Liver (tissue), 9 donors: ENCODE measurements around the gene BPGM. TPM values are rescaled to one million over a fixed set of nuclear protein-coding genes. Genes with fewer than 3 reads are reported as not detected.

Experiments
- DNase-seq: peaks from one replicate; pipeline ENCODE4 v3.0.0-alpha.2; 2017; ENCODE audit warnings: low spot score
- H3K27ac ChIP-seq, 2 donors: one replicate each; pipeline ENCODE4 v1.7.0; 2013; ENCODE audit warnings: inconsistent platforms in 2 of 2, low read length in 2 of 2, control low read depth in 1 of 2, low read depth in 1 of 2, mild to moderate bottlenecking in 1 of 2
- H3K27me3 ChIP-seq, 4 donors: one replicate each; pipeline versions ENCODE4 v1.6.1 to v1.7.0; 2013; ENCODE audit warnings: low read length in 3 of 4, inconsistent platforms in 1 of 4, mild to moderate bottlenecking in 1 of 4, moderate library complexity in 1 of 4; ENCODE audit not compliant: control insufficient read depth in 4 of 4, insufficient read depth in 4 of 4
- H3K36me3 ChIP-seq, 4 donors: one replicate each; pipeline versions ENCODE4 v1.6.1 to v1.7.0; 2013; ENCODE audit warnings: low read length in 3 of 4, mild to moderate bottlenecking in 3 of 4, low read depth in 1 of 4, moderate library complexity in 1 of 4; ENCODE audit not compliant: control insufficient read depth in 4 of 4, insufficient read depth in 3 of 4
- H3K4me1 ChIP-seq, 4 donors: one replicate each; pipeline versions ENCODE4 v1.6.1 to v1.7.0; 2013; ENCODE audit warnings: low read length in 3 of 4, mild to moderate bottlenecking in 3 of 4, moderate library complexity in 1 of 4; ENCODE audit not compliant: control insufficient read depth in 4 of 4, insufficient read depth in 4 of 4
- H3K4me3 ChIP-seq, 3 donors: one replicate each; pipeline versions ENCODE4 v1.6.1 to v1.7.0; 2013; ENCODE audit warnings: low read length in 3 of 3, control low read depth in 1 of 3, low read depth in 1 of 3, mild to moderate bottlenecking in 1 of 3
- H3K9ac ChIP-seq, 2 donors: one replicate each; pipeline ENCODE4 v1.7.0; 2013; ENCODE audit warnings: low read length in 2 of 2, mild to moderate bottlenecking in 2 of 2, moderate library complexity in 2 of 2, control low read depth in 1 of 2, low read depth in 1 of 2
- H3K9me3 ChIP-seq, 4 donors: one replicate each; pipeline versions ENCODE4 v1.6.1 to v1.7.0; 2013; ENCODE audit warnings: low read length in 3 of 4; ENCODE audit not compliant: control insufficient read depth in 4 of 4
- EGR1 ChIP-seq, 2 donors: IDR thresholded peaks; 2 replicates each; pipeline ENCODE4 v1.6.1; 2016 to 2018; ENCODE audit warnings: antibody characterized with exemption in 2 of 2, low read depth in 2 of 2
- FOXA1 ChIP-seq: IDR thresholded peaks from 2 replicates; pipeline ENCODE4 v1.6.1; 2016; ENCODE audit warnings: antibody characterized with exemption
- FOXA2 ChIP-seq: IDR thresholded peaks from 2 replicates; pipeline ENCODE4 v1.6.1; 2016; ENCODE audit warnings: antibody characterized with exemption
- GABPA ChIP-seq, 2 donors: IDR thresholded peaks in 1 of 2; conservative IDR thresholded peaks in 1 of 2; 2 replicates each; pipeline ENCODE4 v1.6.1; 2016; ENCODE audit warnings: antibody characterized with exemption in 2 of 2, mild to moderate bottlenecking in 1 of 2, moderate library complexity in 1 of 2
- HNF4A ChIP-seq, 2 donors: conservative IDR thresholded peaks; 2 replicates each; pipeline ENCODE4 v1.6.1; 2016; ENCODE audit warnings: antibody characterized with exemption in 2 of 2, mild to moderate bottlenecking in 2 of 2
- HNF4G ChIP-seq: IDR thresholded peaks from 2 replicates; pipeline ENCODE4 v1.6.1; 2016; ENCODE audit warnings: antibody characterized with exemption
- JUND ChIP-seq, 2 donors: IDR thresholded peaks; 2 replicates each; pipeline ENCODE4 v1.6.1; 2016; ENCODE audit warnings: antibody characterized with exemption in 2 of 2
- NR2F2 ChIP-seq: IDR thresholded peaks from 2 replicates; pipeline ENCODE4 v1.6.1; 2016; ENCODE audit warnings: antibody characterized with exemption
- RAD21 ChIP-seq, 2 donors: IDR thresholded peaks; 2 replicates each; pipeline ENCODE4 v1.6.1; 2016; ENCODE audit warnings: antibody characterized with exemption in 2 of 2, mild to moderate bottlenecking in 2 of 2
- RXRA ChIP-seq, 2 donors: IDR thresholded peaks; 2 replicates each; pipeline ENCODE4 v1.6.1; 2017 to 2018; ENCODE audit warnings: antibody characterized with exemption in 2 of 2, mild to moderate bottlenecking in 1 of 2
- SP1 ChIP-seq: IDR thresholded peaks from 2 replicates; pipeline ENCODE4 v1.6.1; 2018; ENCODE audit warnings: antibody characterized with exemption, mild to moderate bottlenecking
- TAF1 ChIP-seq: conservative IDR thresholded peaks from 2 replicates; pipeline ENCODE4 v1.6.1; 2016; ENCODE audit warnings: antibody characterized with exemption, mild to moderate bottlenecking
- YY1 ChIP-seq: IDR thresholded peaks from 2 replicates; pipeline ENCODE4 v1.6.1; 2016; ENCODE audit warnings: antibody characterized with exemption, mild to moderate bottlenecking
- WGBS: extraction: QIAGEN DNeasy Blood & Tissue Kit; methylation state at CpG from one replicate; pipeline ENCODE4 v1.1.7; 2013; 5-methylcytosine and 5-hydroxymethylcytosine counted together
- polyA plus RNA-seq, 2 donors: library from polyadenylated mRNA; stranded (reverse) in 1 of 2; unstranded in 1 of 2; fragments of 200-250 nt in 1 of 2; fragments of >200 nt in 1 of 2; fragmentation: Nextera tagmentation in 1 of 2; extraction: Ambion mirVana in 1 of 2; gene quantifications; one replicate each; pipeline versions ENCODE4 v1.2.1 to v1.2.3, GENCODE V29; 2013 to 2015
- total RNA-seq, 2 donors: library from RNA; depleted of rRNA; stranded (reverse); fragments of >200 nt; gene quantifications; one replicate each; pipeline ENCODE4 v1.2.3, GENCODE V29; 2014
- TF ChIP-seq, protein P1 (sequence below): IDR thresholded peaks from 2 replicates; pipeline ENCODE4 v1.6.1; 2016; ENCODE audit warnings: antibody characterized with exemption, mild to moderate bottlenecking
- TF ChIP-seq, protein P2 (sequence below): IDR thresholded peaks from 2 replicates; pipeline ENCODE4 v1.6.1; 2016; ENCODE audit warnings: antibody characterized with exemption
- TF ChIP-seq, protein P3 (sequence below): IDR thresholded peaks from 2 replicates; pipeline ENCODE4 v1.6.1; 2016; ENCODE audit warnings: antibody characterized with exemption
- TF ChIP-seq, protein P4 (sequence below): IDR thresholded peaks from 2 replicates; pipeline ENCODE4 v1.6.1; 2016; ENCODE audit warnings: antibody characterized with exemption
- TF ChIP-seq, protein P5 (sequence below): fragments of 150-350 bp; IDR thresholded peaks from 2 replicates; pipeline ENCODE4 v1.5.1; 2017; ENCODE audit warnings: improper control_type of control experiment, low read depth, low read length; ENCODE audit not compliant: missing input control
- donor health status: healthy.
- donor health status: healthy.
- donor health status: healthy.
- donor health status: healthy.
- donor health status: healthy.

BPGM gene
- total and polyA plus RNA-seq, 4 donors, result 6.1 to 250 (median 7.6) TPM

DNA sequence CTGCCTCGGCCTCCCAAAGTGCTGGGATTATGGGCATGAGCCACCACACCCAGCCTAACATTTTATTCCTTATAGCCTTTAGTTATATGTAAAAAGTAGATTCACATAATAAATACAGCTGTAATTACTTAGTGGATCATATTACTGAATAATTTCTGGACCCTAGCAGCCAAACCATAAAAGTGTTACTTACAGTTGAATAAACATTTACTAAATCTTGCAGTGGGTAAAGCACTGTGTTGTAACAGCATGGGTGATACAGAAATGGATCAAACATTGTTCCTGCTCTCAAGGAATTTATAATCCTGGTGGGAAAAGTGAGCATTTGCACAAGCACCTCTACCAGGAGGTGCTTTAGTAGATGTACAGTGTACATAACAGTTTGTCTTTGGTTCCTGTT lies 25.0 kb downstream of the BPGM start:
- Histone ChIP-seq H3K4me3 (no peak overlapping the region), H3K4me1 (no peaks in the 10 kb centered on the region), H3K27ac (no peak overlapping the region), H3K36me3 (no peaks in the 10 kb centered on the region), H3K9me3 (no peaks in the 10 kb centered on the region), H3K9ac (no peak overlapping the region), H3K27me3 (no peaks in the 10 kb centered on the region)
- no peak for DNase-seq
- TF ChIP-seq HNF4G (no peak), FOXA2 (no peak)
- 92% methylated on average over 1 of the region's 1 CpG for WGBS

DNA sequence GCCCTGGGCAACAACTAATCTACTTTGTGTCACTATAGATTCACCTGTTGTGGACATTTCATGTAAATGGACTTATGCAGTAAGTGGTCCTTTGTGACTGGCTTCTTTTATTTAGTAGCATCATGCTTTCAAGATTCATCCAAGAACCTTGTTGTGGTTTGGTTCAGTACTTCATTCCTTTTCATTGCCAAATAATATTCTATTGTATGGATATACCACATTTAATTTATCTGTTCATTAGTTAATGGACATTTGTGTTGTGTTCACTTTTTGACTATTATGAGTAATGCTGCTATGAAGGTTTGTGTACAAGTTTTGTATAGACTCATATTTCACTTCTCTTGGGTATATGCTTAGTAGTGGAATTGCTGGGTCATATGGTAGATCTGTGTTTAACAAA lies 27.8 kb downstream of the BPGM start:
- H3K4me3 ChIP-seq, result no peak overlapping the region
- H3K4me1 ChIP-seq, result no peaks in the 10 kb centered on the region
- H3K27me3 ChIP-seq, result no peaks in the 10 kb centered on the region
- TF ChIP-seq, protein P1, sequence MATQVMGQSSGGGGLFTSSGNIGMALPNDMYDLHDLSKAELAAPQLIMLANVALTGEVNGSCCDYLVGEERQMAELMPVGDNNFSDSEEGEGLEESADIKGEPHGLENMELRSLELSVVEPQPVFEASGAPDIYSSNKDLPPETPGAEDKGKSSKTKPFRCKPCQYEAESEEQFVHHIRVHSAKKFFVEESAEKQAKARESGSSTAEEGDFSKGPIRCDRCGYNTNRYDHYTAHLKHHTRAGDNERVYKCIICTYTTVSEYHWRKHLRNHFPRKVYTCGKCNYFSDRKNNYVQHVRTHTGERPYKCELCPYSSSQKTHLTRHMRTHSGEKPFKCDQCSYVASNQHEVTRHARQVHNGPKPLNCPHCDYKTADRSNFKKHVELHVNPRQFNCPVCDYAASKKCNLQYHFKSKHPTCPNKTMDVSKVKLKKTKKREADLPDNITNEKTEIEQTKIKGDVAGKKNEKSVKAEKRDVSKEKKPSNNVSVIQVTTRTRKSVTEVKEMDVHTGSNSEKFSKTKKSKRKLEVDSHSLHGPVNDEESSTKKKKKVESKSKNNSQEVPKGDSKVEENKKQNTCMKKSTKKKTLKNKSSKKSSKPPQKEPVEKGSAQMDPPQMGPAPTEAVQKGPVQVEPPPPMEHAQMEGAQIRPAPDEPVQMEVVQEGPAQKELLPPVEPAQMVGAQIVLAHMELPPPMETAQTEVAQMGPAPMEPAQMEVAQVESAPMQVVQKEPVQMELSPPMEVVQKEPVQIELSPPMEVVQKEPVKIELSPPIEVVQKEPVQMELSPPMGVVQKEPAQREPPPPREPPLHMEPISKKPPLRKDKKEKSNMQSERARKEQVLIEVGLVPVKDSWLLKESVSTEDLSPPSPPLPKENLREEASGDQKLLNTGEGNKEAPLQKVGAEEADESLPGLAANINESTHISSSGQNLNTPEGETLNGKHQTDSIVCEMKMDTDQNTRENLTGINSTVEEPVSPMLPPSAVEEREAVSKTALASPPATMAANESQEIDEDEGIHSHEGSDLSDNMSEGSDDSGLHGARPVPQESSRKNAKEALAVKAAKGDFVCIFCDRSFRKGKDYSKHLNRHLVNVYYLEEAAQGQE, result no peak
- TF ChIP-seq SP1, result no peak
- TF ChIP-seq, protein P2, sequence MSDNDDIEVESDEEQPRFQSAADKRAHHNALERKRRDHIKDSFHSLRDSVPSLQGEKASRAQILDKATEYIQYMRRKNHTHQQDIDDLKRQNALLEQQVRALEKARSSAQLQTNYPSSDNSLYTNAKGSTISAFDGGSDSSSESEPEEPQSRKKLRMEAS, result no peak
- TF ChIP-seq, protein P3, sequence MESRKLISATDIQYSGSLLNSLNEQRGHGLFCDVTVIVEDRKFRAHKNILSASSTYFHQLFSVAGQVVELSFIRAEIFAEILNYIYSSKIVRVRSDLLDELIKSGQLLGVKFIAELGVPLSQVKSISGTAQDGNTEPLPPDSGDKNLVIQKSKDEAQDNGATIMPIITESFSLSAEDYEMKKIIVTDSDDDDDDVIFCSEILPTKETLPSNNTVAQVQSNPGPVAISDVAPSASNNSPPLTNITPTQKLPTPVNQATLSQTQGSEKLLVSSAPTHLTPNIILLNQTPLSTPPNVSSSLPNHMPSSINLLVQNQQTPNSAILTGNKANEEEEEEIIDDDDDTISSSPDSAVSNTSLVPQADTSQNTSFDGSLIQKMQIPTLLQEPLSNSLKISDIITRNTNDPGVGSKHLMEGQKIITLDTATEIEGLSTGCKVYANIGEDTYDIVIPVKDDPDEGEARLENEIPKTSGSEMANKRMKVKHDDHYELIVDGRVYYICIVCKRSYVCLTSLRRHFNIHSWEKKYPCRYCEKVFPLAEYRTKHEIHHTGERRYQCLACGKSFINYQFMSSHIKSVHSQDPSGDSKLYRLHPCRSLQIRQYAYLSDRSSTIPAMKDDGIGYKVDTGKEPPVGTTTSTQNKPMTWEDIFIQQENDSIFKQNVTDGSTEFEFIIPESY, result no peak
- TF ChIP-seq FOXA2, result no peak
- TF ChIP-seq RXRA (IDR thresholded peaks at IDR 0.05), result no peak
- TF ChIP-seq, protein P4, sequence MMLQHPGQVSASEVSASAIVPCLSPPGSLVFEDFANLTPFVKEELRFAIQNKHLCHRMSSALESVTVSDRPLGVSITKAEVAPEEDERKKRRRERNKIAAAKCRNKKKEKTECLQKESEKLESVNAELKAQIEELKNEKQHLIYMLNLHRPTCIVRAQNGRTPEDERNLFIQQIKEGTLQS, result no peak
- TF ChIP-seq, protein P5, sequence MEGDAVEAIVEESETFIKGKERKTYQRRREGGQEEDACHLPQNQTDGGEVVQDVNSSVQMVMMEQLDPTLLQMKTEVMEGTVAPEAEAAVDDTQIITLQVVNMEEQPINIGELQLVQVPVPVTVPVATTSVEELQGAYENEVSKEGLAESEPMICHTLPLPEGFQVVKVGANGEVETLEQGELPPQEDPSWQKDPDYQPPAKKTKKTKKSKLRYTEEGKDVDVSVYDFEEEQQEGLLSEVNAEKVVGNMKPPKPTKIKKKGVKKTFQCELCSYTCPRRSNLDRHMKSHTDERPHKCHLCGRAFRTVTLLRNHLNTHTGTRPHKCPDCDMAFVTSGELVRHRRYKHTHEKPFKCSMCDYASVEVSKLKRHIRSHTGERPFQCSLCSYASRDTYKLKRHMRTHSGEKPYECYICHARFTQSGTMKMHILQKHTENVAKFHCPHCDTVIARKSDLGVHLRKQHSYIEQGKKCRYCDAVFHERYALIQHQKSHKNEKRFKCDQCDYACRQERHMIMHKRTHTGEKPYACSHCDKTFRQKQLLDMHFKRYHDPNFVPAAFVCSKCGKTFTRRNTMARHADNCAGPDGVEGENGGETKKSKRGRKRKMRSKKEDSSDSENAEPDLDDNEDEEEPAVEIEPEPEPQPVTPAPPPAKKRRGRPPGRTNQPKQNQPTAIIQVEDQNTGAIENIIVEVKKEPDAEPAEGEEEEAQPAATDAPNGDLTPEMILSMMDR, result no peak
- TF ChIP-seq RAD21 (IDR thresholded peaks at IDR 0.05), result no peak
- TF ChIP-seq HNF4G, result no peak
- TF ChIP-seq JUND (IDR thresholded peaks at IDR 0.05), result no peak
- TF ChIP-seq EGR1 (IDR thresholded peaks at IDR 0.05; ENCODE audit: low read depth in 2 of 2), result no peak
- no peak for TF ChIP-seq NR2F2
- no peak for TF ChIP-seq YY1
- TF ChIP-seq FOXA1, result no peak
- no peak for TF ChIP-seq TAF1
- no peak for TF ChIP-seq HNF4A (conservative IDR thresholded peaks at IDR 0.05)
- TF ChIP-seq GABPA (IDR thresholded peaks at IDR 0.05 in 1 of 2, conservative IDR thresholded peaks at IDR 0.05 in 1 of 2), result no peak
- H3K9me3 ChIP-seq, result no peaks in the 10 kb centered on the region
- H3K9ac ChIP-seq, result no peak overlapping the region
- peaks cover 0 to 5% (median under 1%) of the 10 kb centered on the region in 4 donors for H3K36me3 ChIP-seq
- no peak overlapping the region for H3K27ac ChIP-seq
- DNase-seq, result no peak
